Measurements from ENCODE around the gene EGR1. TPM values are rescaled to one million over a fixed set of nuclear protein-coding genes. Genes with fewer than 3 reads are reported as not detected.

EGR1 gene
- total and polyA plus RNA-seq, 2 donors (not counting 1 experiment from before 2014, with no cell fraction given), result 13.7 to 212 TPM

DNA sequence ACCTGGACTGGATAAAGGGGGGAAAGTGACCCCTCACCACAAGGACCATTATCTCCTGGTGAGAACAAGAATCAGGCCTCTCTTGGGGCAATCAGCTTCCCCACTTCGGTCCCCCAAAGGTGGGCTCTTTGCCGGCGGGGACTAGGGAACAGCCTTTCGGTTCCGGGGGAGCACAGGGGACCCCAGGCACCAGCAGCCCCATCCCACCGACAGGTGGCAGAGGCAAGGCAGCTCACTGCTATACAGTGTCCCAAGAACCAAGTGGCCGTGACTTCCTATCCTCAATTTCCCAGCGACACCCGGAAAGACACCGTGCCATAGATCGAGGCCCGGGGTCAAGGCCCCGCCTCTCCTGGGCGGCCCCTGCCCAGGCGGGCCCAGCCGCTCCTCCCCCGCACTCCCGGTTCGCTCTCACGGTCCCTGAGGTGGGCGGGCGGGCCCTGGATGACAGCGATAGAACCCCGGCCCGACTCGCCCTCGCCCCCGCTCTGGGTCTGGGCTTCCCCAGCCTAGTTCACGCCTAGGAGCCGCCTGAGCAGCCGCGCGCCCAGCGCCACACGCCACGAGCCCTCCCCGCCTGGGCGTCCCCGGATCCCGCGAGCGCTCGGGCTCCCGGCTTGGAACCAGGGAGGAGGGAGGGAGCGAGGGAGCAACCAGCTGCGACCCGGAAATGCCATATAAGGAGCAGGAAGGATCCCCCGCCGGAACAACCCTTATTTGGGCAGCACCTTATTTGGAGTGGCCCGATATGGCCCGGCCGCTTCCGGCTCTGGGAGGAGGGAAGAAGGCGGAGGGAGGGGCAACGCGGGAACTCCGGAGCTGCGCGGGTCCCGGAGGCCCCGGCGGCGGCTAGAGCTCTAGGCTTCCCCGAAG is 655 bp upstream of the EGR1 start:
- peak; percentile 99 for DNase-seq
- Histone ChIP-seq H3K27ac (ENCODE audit: low read length in 2 of 2) (peak overlapping the region; percentile 89 to 98), H3K9ac (ENCODE audit: low read length) (peak overlapping the region; percentile 91), H3K4me1 (ENCODE audit: control insufficient read depth in 2 of 2, insufficient read depth in 2 of 2, low read length in 2 of 2) (peaks cover 21 to 37% of the 10 kb centered on the region in 2 donors), H3K36me3 (replicated peaks in 1 of 2; ENCODE audit: control extremely low read depth in 1 of 2, control insufficient read depth in 1 of 2, extremely low read depth in 1 of 2, insufficient read depth in 2 of 2, low read length in 1 of 2) (peaks cover 0 to 2% of the 10 kb centered on the region in 2 experiments), H3K27me3 (replicated peaks in 1 of 4; ENCODE audit: control extremely low read depth in 1 of 4, control insufficient read depth in 3 of 4, insufficient read depth in 4 of 4, low read length in 3 of 4) (no peaks in the 10 kb centered on the region), H4K20me1 (ENCODE audit: control insufficient read depth, insufficient read depth, low read length, poor library complexity, severe bottlenecking) (peaks cover 25% of the 10 kb centered on the region), H3K79me2 (ENCODE audit: control insufficient read depth, insufficient read depth, low read length) (peaks cover 3% of the 10 kb centered on the region), H3K9me3 (ENCODE audit: control extremely low read depth in 1 of 3, control insufficient read depth in 2 of 3, insufficient read depth in 1 of 3, low read length in 2 of 3) (peaks cover 0 to under 1% (median 0%) of the 10 kb centered on the region in 3 donors), H3K4me3 (ENCODE audit: control extremely low read depth in 1 of 5, extremely low read depth in 1 of 5, insufficient read depth in 1 of 5, low read depth in 2 of 5, low read length in 4 of 5) (peak overlapping the region; percentile 57 to 98 (median 67)), H3K4me2 (replicated peaks; ENCODE audit: low read depth, low read length, poor library complexity, severe bottlenecking) (peak overlapping the region; percentile 100), H2AFZ (ENCODE audit: insufficient read depth, low read depth, low read length, poor library complexity, severe bottlenecking) (peak overlapping the region; percentile 87)
- Mint-ChIP-seq H3K9me3 (ENCODE audit: insufficient read depth) (no peaks in the 10 kb centered on the region), H3K4me3 (peak overlapping the region; percentile 94), H3K4me1 (peaks cover 46% of the 10 kb centered on the region), H3K27me3 (no peaks in the 10 kb centered on the region), H3K27ac (peak overlapping the region; percentile 81)
- CTCF ChIA-PET, result interaction anchor here (0.7 to 9.3 kb wide), 9 partner anchors 9 to 126 kb away, joined by 3 to 65 read pairs (median 5); partner anchors contain the start of genes FAM53C and REEP2
- TF ChIP-seq, protein P1, sequence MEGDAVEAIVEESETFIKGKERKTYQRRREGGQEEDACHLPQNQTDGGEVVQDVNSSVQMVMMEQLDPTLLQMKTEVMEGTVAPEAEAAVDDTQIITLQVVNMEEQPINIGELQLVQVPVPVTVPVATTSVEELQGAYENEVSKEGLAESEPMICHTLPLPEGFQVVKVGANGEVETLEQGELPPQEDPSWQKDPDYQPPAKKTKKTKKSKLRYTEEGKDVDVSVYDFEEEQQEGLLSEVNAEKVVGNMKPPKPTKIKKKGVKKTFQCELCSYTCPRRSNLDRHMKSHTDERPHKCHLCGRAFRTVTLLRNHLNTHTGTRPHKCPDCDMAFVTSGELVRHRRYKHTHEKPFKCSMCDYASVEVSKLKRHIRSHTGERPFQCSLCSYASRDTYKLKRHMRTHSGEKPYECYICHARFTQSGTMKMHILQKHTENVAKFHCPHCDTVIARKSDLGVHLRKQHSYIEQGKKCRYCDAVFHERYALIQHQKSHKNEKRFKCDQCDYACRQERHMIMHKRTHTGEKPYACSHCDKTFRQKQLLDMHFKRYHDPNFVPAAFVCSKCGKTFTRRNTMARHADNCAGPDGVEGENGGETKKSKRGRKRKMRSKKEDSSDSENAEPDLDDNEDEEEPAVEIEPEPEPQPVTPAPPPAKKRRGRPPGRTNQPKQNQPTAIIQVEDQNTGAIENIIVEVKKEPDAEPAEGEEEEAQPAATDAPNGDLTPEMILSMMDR (IDR thresholded peaks at IDR 0.05), result peak; percentile 73
- TF ChIP-seq EZH2 (IDR thresholded peaks at IDR 0.05; ENCODE audit: borderline replicate concordance, insufficient read depth, low read depth, low read length, poor library complexity, severe bottlenecking), result no peak
- intact Hi-C loops (cut with micrococcal nuclease), result loop anchor here (1.0 to 10.0 kb wide), 10 partner anchors 14 to 940 kb away; partner anchors contain the start of genes CDC23, ETF1, FAM53C and HSPA9
- POLR2A ChIA-PET, result interaction anchor here (0.8 to 1.9 kb wide), 5 partner anchors 26 to 112 kb away, joined by 4 to 7 read pairs (median 5); partner anchors contain the start of genes ETF1, HSPA9 and KDM3B
- peak; percentile 66 for ATAC-seq (ENCODE audit: low read depth)
- under 1% methylated on average over 64 of the region's 64 CpGs for WGBS (ENCODE audit: insufficient coverage)

Data from B cell (primary cell).